Tibial nerve (tissue), 4 donors: ENCODE measurements around the gene DGCR8. TPM values are rescaled to one million over a fixed set of nuclear protein-coding genes. Genes with fewer than 3 reads are reported as not detected.
A peak's percentile ranks its signal among the peaks of the same experiment; 100 is the strongest.

Experiments
- DNase-seq, 2 donors: peaks; one replicate each; pipeline ENCODE4 v3.0.0-alpha.2; 2019; ENCODE audit warnings: low spot score in 2 of 2
- H3K27ac ChIP-seq, 4 donors: fragments of 200-600 bp; sonication (generic) in 3 of 4; one replicate each; pipeline ENCODE4 v1.5.1; 2017 to 2019; ENCODE audit warnings: mild to moderate bottlenecking in 1 of 4
- H3K27me3 ChIP-seq, 2 donors: fragments of 200-600 bp; sonication (generic) in 1 of 2; one replicate each; pipeline versions ENCODE4 v1.5.1 to v1.6.0; 2017 to 2019
- H3K36me3 ChIP-seq, 3 donors: fragments of 200-600 bp; sonication (generic); one replicate each; pipeline ENCODE4 v1.5.1; 2018 to 2019
- H3K4me1 ChIP-seq, 4 donors: fragments of 200-600 bp; sonication (generic) in 3 of 4; one replicate each; pipeline ENCODE4 v1.5.1; 2017 to 2019
- H3K4me3 ChIP-seq, 4 donors: fragments of 200-600 bp; sonication (generic) in 3 of 4; one replicate each; pipeline ENCODE4 v1.5.1; 2017 to 2019; ENCODE audit warnings: mild to moderate bottlenecking in 1 of 4, moderate library complexity in 1 of 4
- H3K9me3 ChIP-seq, 4 donors: fragments of 200-600 bp; sonication (generic) in 3 of 4; one replicate each; pipeline ENCODE4 v1.5.1; 2017 to 2019
- CTCF ChIP-seq, 5 experiments: fragments of 200-600 bp in 3 of 5; fragments of 450-650 bp in 2 of 5; sonication (generic) in 3 of 5; IDR thresholded peaks; one replicate each; pipeline ENCODE4 v1.5.1; 2016 to 2019; ENCODE audit warnings: antibody characterized with exemption in 5 of 5, mild to moderate bottlenecking in 3 of 5, moderate library complexity in 2 of 5
- EP300 ChIP-seq, 2 donors: sonication (generic); formaldehyde crosslinking; IDR thresholded peaks; one replicate each; pipeline ENCODE4 v1.6.1; 2017; ENCODE audit warnings: antibody characterized with exemption in 2 of 2, mild to moderate bottlenecking in 1 of 2
- POLR2A ChIP-seq, 2 donors: fragments of 450-650 bp; IDR thresholded peaks; one replicate each; pipeline ENCODE4 v1.6.1; 2017; ENCODE audit warnings: antibody characterized with exemption in 2 of 2, mild to moderate bottlenecking in 2 of 2, moderate library complexity in 2 of 2
- WGBS, 2 donors: methylation state at CpG; one replicate each; pipeline ENCODE4 v1.1.5; 2018; 5-methylcytosine and 5-hydroxymethylcytosine counted together
- total RNA-seq, 4 donors: library from RNA; depleted of rRNA; stranded (reverse); fragments of >200 nt; gene quantifications; one replicate each; pipeline ENCODE4 v1.1.0, GENCODE V29; 2016

The DGCR8 gene
- total RNA-seq, 4 donors from 2014 or later = 23.0 to 35.1 (median 26.0) TPM

DNA sequence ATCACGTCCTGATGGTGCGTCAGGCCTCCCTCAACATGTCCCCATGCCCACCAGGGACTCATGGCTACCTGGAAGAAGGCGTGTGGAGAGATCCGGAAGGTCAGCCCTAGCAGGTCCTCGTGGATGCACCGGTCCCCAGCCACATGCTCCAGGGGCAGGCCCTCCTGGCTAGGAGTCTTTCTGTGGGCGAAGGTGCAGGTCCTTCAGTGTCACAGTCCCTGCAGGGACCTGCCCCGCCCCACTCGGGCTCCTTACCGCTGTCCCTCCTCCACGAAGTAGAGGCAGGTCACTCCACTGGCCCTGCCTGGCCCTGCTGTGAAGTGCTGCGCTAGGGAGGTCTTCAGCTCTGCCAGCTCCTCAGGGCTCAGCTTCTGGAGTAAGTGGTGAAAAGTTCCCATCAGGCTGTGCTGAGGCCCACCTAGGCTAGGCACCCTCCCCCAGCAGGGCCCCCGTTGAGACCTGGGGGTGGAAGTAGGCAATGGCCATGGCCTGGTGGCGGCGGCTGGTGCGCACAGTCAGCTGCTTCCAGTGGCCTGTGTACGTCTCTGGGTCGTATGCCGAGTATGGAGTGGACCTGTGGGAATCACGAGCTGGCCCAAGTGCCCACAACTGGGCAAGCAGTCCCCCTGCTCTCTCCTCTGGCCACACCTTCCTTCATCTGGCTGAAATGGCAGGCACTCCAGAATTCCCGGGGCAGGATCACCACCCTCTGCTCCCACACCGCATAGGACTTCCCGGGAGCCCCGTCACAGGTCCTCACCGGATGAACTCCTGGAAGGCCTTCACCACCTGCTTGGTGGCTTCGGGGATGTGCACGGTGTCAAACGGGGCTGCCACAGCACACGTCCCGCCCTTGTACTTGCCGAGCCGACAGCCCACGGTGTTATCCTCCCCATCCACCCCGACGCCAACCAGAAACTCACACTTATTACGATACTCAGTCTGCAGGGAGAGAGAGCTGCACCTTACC, 34.8 kb downstream of the DGCR8 start:
- Histone ChIP-seq H3K4me3 (no peak overlapping the region), H3K27ac (peak overlapping the region in 1 of 4 donors; percentile 92), H3K9me3 (no peaks in the 10 kb centered on the region), H3K27me3 (no peaks in the 10 kb centered on the region), H3K36me3 (peaks cover 0 to 71% (median 5%) of the 10 kb centered on the region in 3 donors), H3K4me1 (peaks cover 0 to 66% (median 32%) of the 10 kb centered on the region in 4 donors)
- TF ChIP-seq EP300 (IDR thresholded peaks at IDR 0.05) (no peak), POLR2A (IDR thresholded peaks at IDR 0.05) (no peak), CTCF (IDR thresholded peaks at IDR 0.05) (no peak)
- DNase-seq = no peak
- 88% methylated on average over 35 to 36 of the region's 36 CpGs for WGBS, 2 donors

GRCh38 chr22:20115691-20116375, 35.8 kb downstream of the DGCR8 start, which contains the start of gene RANBP1:
TSS of gene RANBP1 (plus strand) at chr22:20116104. CDS start at chr22:20116185, 81 bp downstream.
- peaks cover 0 to 71% (median 5%) of the 10 kb centered on the region in 3 donors for H3K36me3 ChIP-seq
- peak within 1 kb of the TSS; percentile 86 to 94 (median 92) for H3K27ac ChIP-seq
- H3K4me1 ChIP-seq = peaks cover 0 to 76% (median 32%) of the 10 kb centered on the region in 4 donors
- H3K9me3 ChIP-seq = no peaks in the 10 kb centered on the region
- TF ChIP-seq CTCF (IDR thresholded peaks at IDR 0.05) (no peak), POLR2A (IDR thresholded peaks at IDR 0.05) (no peak), EP300 (IDR thresholded peaks at IDR 0.05) (no peak)
- peak within 1 kb of the TSS; percentile 84 to 98 (median 91) for H3K4me3 ChIP-seq
- 45 to 65% methylated on average over 18 to 19 of the region's 30 CpGs for WGBS, 2 donors
- no peaks in the 10 kb centered on the region for H3K27me3 ChIP-seq
- no peak for DNase-seq

DNA sequence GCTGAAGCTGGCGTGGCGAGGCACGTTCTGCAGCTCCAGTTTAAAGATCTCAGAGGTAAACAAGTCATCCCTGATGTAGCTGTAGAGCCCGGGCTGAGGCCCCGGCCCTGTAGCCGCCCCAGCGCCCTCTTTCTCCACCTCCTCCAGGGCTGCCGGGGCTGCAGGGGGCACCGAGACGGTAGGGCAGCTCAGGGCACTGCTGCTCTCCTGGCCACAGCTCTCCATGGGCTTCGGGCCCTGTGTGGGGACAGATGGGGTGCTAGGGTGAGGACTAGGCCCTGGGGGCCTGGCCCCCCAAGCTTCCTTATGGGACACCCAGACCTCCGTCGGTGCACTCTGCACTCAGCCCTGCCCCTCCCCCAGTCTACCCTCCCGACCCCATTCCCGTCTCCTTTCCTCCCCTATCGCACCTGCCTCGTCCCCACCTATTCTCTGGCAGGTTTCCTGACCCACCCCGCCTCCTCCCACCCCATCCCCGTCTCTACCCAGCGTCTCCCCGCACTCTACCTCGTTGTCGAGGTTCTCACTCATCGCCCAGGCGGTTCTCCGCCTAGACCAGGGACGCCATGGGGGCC, 36.4 kb downstream of the DGCR8 start:
- no peaks in the 10 kb centered on the region for H3K27me3 ChIP-seq
- peak overlapping the region; percentile 86 to 94 (median 92) for H3K27ac ChIP-seq
- no peak for DNase-seq
- 10 to 11% methylated on average over 27 of the region's 27 CpGs for WGBS, 2 donors
- peak overlapping the region; percentile 84 to 98 (median 91) for H3K4me3 ChIP-seq
- TF ChIP-seq EP300 (IDR thresholded peaks at IDR 0.05) (no peak), POLR2A (IDR thresholded peaks at IDR 0.05) (no peak), CTCF (IDR thresholded peaks at IDR 0.05) (no peak)
- H3K4me1 ChIP-seq = peaks cover 0 to 82% (median 32%) of the 10 kb centered on the region in 4 donors
- no peaks in the 10 kb centered on the region for H3K9me3 ChIP-seq
- peaks cover 0 to 71% (median 5%) of the 10 kb centered on the region in 3 donors for H3K36me3 ChIP-seq

DNA sequence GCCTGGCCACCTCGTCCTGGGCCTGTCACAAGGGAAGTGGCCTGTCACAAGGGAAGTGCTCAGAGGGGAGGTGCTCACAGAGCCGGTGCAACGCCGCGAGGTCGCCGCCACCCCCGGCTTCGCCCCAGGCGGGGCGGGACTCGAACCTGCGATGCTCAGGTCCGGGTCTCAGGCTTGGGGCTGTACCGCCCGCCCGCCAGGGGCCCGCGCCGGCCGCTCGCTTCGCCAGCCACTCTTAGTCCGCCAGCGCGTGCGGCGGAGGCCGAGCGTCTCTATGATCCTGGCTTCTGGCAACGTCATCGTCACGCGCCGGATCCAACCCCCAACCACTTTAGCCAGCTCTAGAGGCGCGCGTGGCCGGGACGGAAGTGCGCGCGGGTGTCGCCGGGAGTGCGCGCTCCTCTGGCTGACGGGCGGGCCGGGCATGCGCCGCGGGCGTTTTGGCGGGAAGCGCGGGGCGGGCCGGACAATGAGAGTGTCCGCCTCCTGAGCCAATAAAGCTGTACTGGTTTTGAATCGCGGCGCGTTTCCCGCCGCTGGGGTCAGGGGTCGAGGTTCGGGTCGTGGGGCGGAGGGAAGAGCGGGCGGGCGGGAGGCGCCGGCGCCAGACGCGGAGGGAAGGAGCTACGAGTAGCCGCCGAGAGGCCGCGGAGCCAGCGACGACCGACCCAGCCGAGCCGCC, 37.1 kb downstream of the DGCR8 start, which contains the start of gene TRMT2A:
Gene TRMT2A (minus strand): TSS at position 276 of the 682 bp plus-strand sequence. CDS start 320 bp downstream, outside the sequence.
- H3K4me3 ChIP-seq = peak within 1 kb of the TSS; percentile 84 to 98 (median 96)
- H3K36me3 ChIP-seq = peaks cover 0 to 71% (median 5%) of the 10 kb centered on the region in 3 donors
- peaks cover 0 to 85% (median 29%) of the 10 kb centered on the region in 4 donors for H3K4me1 ChIP-seq
- DNase-seq = peak; percentile 98
- H3K9me3 ChIP-seq = no peaks in the 10 kb centered on the region
- WGBS, 2 donors = 0 to 1% methylated on average over 9 to 74 of the region's 88 CpGs
- peak within 1 kb of the TSS; percentile 86 to 94 (median 92) for H3K27ac ChIP-seq
- H3K27me3 ChIP-seq = no peaks in the 10 kb centered on the region
- TF ChIP-seq CTCF (IDR thresholded peaks at IDR 0.05) = peak in 3 of 5 experiments; percentile 3 to 59 (median 37)
- peak; percentile 34 to 89 for TF ChIP-seq EP300 (IDR thresholded peaks at IDR 0.05)
- peak in 1 of 2 donors; percentile 34 for TF ChIP-seq POLR2A (IDR thresholded peaks at IDR 0.05)
